Tibial nerve (tissue), 3 donors: ENCODE results near the gene C1orf167.

Source experiments
- CTCF ChIP-seq, 5 experiments: fragments of 200-600 bp in 3 of 5; fragments of 450-650 bp in 2 of 5; sonication (generic) in 3 of 5; IDR thresholded peaks; one replicate each; pipeline ENCODE4 v1.5.1; 2016 to 2019; ENCODE audit warnings: antibody characterized with exemption in 5 of 5, mild to moderate bottlenecking in 3 of 5, moderate library complexity in 2 of 5
- POLR2A ChIP-seq, 2 donors: fragments of 450-650 bp; IDR thresholded peaks; one replicate each; pipeline ENCODE4 v1.6.1; 2017; ENCODE audit warnings: antibody characterized with exemption in 2 of 2, mild to moderate bottlenecking in 2 of 2, moderate library complexity in 2 of 2

GRCh38 chr1:11729155-11729497 is 32.9 kb upstream of the C1orf167 start:
- TF ChIP-seq CTCF (IDR thresholded peaks at IDR 0.05) (no peak), POLR2A (IDR thresholded peaks at IDR 0.05) (no peak)
